Cardiac fibroblast (primary cell): ENCODE measurements around the gene FHAD1.

Source experiments
- DNase-seq, 2 donors: peaks; one replicate each; pipeline versions ENCODE4 v3.0.0 to v3.0.0-alpha.2; 2010; ENCODE audit warnings: low read depth in 2 of 2
- H3K4me3 ChIP-seq, 2 donors: replicated peaks in 1 of 2; 1 replicate in 1 of 2; 2 replicates in 1 of 2; pipeline ENCODE4 v1.5.1; 2011; ENCODE audit warnings: low read depth in 2 of 2, low read length in 2 of 2, mild to moderate bottlenecking in 2 of 2, moderate library complexity in 1 of 2
- TF ChIP-seq, protein P1 (sequence below): IDR thresholded peaks from one replicate; pipeline ENCODE4 v1.5.1; 2011; ENCODE audit warnings: low read depth, mild to moderate bottlenecking, low read length, inconsistent platforms

FHAD1 gene

DNA sequence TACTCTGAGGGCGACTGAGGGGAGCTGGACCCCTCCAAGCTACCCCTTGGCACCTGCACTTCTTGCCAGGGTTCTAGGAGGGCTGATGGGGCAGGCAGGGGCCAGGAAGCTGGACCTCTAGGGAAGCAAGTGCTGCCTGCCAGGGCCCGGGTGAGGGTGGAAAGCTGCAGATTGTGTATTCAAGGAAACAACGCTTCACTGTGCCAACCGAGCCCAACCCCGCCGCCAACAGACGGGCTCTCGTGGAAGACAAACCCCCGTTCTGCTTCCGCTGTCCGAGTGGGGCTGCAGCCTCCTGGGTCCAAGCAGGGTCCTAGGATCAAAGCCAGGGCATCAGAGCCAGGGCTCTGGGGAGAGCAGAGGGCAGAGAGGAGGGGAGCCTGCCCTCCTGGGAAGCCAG is 165.8 kb downstream of the FHAD1 start:
- no peak overlapping the region for H3K4me3 ChIP-seq
- TF ChIP-seq, protein P1, sequence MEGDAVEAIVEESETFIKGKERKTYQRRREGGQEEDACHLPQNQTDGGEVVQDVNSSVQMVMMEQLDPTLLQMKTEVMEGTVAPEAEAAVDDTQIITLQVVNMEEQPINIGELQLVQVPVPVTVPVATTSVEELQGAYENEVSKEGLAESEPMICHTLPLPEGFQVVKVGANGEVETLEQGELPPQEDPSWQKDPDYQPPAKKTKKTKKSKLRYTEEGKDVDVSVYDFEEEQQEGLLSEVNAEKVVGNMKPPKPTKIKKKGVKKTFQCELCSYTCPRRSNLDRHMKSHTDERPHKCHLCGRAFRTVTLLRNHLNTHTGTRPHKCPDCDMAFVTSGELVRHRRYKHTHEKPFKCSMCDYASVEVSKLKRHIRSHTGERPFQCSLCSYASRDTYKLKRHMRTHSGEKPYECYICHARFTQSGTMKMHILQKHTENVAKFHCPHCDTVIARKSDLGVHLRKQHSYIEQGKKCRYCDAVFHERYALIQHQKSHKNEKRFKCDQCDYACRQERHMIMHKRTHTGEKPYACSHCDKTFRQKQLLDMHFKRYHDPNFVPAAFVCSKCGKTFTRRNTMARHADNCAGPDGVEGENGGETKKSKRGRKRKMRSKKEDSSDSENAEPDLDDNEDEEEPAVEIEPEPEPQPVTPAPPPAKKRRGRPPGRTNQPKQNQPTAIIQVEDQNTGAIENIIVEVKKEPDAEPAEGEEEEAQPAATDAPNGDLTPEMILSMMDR, result no peak

DNA sequence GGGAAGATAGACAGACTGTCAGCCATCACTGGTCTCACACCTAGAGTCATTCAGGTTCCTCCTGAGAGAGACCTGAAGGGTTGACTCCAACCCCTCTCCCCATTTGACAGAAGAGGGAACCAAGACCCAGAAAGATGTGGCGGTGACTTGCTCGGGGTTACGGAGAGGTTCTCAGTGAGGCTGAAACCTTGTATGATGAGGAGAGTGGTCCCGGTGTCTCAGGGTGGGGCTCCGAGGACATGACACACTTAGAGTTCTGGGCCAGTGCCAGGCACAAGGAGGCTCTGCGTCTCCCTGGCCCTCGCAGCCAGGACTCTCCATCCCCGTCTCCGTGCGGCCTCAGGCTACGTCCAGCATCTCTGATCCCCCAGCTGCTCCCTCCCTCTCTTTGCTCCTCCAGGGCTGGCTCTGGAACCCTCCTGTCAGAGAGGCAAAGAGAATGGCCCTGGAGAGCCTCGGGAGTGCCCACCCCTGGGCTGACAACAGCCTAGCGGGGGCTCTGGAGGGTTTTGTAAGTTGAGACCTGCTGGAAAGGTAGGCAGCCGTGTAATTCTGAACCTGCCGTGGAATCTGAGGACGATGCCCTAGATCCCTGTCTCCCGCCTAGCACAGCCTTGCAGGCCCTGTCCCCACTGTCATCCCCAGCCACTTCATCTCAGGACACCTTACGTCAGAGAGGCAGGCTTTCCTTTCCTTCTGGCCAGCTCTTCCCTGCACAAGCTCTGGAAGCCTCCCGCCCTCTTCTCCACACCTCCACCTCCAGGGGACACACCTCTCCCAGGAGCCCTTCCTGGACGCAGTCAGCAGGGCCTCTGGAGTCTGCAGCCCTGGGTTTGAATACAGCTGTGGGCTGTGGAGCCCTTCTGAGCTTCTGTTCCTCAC is 166.8 kb downstream of the FHAD1 start:
- H3K4me3 ChIP-seq, result no peak overlapping the region
- TF ChIP-seq, protein P1, result no peak
- no peak for DNase-seq

More for the DNA sequence above, 165.8 kb downstream of the FHAD1 start:
- no peak for DNase-seq

DNA sequence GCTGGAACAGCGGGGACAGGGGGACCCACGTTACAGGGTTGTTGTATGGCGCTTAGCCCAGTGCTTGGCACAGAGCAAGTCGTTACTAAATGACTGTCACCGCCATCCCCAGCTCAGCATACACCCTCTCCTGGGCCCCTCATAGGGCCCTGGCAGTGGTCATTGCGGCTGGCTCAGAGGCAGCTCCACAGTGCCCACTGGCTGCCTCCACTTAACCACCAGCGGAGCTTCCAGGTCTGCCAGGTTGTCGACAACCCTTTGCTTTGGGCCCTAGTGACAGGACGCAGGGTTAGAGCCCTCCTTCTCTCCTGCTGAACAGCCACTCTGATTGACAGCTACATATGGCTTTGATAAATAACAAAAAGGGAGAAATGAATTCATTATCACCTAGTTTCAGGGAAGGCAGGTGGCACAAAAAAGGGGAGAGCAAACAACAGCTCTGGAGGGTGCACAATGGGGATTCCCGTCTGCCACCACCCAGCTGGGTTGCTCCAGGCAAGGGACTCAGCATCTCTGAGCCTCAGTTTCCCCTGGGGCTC is 167.5 kb downstream of the FHAD1 start:
- TF ChIP-seq, protein P1, result no peak
- no peak overlapping the region for H3K4me3 ChIP-seq
- no peak for DNase-seq

DNA sequence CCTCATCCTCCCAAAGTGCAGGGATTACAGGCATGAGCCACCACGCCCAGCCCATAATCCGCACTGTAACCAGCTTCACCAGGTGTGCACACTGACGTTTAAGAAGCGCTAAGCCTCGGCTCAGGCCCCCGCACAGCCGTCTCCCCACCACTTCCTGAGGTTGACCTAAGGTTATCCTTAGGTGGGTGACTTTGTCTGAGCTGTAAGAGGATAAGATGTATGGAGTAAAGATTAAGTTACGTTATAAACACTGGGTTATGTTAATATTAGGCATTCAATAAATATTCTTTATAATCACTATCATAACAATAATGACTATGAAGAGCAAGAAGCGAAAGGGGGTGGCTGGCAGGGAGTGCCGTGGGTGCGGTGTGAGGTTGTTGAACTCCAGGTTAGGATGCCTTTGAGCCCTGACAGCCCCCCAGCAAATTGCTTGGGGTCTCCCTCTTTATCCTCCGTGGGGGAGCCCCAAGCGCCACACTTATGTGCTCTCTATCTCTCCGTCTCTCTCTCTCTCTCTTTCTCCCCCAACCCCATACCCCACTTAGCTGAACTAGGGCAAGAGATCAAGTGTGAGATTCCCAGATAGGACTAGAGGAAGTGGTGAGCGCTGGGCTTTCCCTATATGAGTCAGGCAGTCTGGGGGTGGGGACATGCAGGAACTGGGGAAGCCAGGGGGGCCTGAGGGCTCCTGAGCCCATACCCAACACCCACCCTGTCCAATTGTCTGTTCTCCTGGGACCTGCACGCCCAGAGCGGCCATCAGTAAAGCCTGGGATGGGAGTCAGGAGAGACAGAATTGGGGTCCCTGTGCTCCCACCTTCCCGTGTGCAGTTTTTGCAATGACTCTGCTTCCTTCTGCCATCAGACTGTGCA is 170.3 kb downstream of the FHAD1 start:
- DNase-seq, result peak in 1 of 2 donors; percentile 74
- no peak overlapping the region for H3K4me3 ChIP-seq
- TF ChIP-seq, protein P1, result no peak

DNA sequence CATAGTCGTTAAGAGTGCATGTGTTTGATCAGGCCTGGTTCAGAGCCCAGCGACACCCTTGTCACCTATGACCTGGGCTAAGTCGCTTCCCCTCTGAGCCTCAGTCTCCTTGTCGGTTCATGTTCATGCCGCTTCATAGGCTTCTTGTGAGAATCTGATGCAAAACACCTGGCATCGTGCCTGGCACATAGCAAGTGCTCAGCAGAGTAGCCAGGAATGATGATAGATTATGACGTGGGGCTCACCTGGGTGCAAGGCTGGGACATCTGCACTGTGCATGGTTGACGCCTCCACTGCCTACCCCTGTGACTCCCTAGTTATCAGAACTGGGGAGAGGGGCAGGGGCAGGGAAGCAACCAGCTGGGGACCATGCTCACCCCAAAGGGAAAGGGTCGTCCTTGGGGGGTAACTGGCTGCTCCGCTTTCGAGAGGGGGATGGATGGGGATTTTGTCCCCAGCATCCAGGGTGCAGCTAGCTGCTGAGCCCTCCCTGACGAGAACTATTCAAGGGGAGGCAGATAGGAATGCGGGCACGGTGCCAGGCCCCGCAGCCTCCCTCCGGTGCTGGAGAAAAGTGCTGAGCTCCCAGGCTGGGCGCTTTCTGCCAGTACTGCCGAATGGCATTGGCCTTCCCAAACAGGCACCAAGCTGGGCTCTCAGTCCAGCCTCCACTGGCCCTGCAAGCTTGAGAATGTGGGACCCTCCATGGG is 171.9 kb downstream of the FHAD1 start:
- DNase-seq, result peak in 1 of 2 donors; percentile 23
- TF ChIP-seq, protein P1, result no peak
- H3K4me3 ChIP-seq, result no peak overlapping the region

DNA sequence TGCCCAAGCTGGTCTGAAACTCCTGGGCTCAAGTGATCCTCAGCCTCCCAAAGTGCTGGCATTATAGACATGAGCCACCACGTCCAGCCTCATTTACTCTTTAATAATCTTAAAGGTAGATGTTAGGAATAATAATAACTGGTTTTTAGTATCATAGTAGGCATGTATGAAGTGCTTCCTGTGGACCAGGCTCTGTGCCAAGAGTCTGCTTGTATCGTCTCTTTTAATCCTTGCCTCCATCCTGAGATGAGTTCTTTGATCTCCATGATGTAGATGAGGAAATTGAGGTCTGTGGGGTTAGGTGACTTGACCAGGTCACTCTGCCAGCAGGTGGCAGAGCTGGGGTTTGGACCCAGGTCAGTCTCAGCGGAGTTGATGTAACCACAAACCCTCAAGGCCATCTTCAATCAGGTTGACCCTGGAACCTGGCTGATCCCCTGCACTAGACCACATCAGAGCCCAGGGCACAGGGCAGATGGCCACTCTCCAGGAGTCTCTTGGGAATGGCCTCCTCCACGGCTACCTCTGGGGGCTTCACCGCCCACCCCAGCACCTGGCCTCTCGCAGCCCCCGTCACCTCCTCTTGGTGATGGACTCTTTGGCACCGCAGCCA is 173.9 kb downstream of the FHAD1 start:
- no peak overlapping the region for H3K4me3 ChIP-seq
- TF ChIP-seq, protein P1, result no peak
- DNase-seq, result no peak
